ENCODE data around the gene PDE4D. TPM values are rescaled to one million over a fixed set of nuclear protein-coding genes. Genes with fewer than 3 reads are reported as not detected.

PDE4D gene
- total and polyA plus RNA-seq, 2 of the 4 experiments (the other 2 are of a cell fraction) = 1.4 to 7.9 TPM

DNA sequence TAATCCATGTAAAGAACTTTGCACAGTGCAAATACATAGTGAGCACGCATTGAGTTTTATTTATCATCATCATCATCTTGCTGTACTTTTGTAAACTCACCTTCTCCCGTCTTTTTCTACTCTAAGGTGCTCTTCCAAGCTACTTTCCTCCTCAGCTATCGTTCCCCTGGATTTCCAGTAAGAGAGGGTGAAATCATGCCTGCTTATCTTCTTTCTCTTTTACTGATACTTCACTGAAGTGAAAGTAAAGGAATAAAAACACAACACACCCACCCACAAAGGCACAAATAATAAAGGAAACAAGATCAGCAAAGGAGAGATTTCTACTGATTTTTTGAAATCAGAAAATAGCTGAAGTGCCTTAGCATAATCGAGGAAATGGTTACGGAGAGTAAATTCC is 800.8 kb downstream of the PDE4D start:
- Histone ChIP-seq H3K9ac (ENCODE audit: low read depth, low read length) (peak overlapping the region; percentile 48; the same call in 1 of the 2 replicates), H3K9me3 (ENCODE audit: control insufficient read depth, insufficient read depth, low read length) (no peaks in the 10 kb centered on the region), H3K79me1 (ENCODE audit: low read depth in 1 of 2, low read length in 2 of 2) (no peaks in the 10 kb centered on the region), H3K4me2 (ENCODE audit: low read depth, low read length) (peak overlapping the region; percentile 96), H3K36me3 (ENCODE audit: control insufficient read depth, insufficient read depth, low read length) (no peaks in the 10 kb centered on the region), H2AK5ac (ENCODE audit: low read depth, low read length) (no peak overlapping the region), H2BK5ac (ENCODE audit: low read depth, low read length, poor library complexity, severe bottlenecking) (peak overlapping the region; percentile 23), H3K14ac (replicated peaks; ENCODE audit: low read depth, low read length) (peak overlapping the region; percentile 48; the same call in 1 of the 2 replicates), H2AK9ac (replicated peaks; ENCODE audit: low read depth, low read length, poor library complexity) (no peak overlapping the region), H3K4me1 (ENCODE audit: control insufficient read depth, insufficient read depth, low read length) (peaks cover 3% of the 10 kb centered on the region), H3K23ac (ENCODE audit: low read depth, low read length) (peak overlapping the region; percentile 83; the same call in 1 of the 2 replicates), H4K20me1 (ENCODE audit: insufficient read depth, low read length) (no peaks in the 10 kb centered on the region), H4K5ac (ENCODE audit: low read depth, low read length) (peak overlapping the region; percentile 67; the same call in 1 of the 2 replicates), H2BK20ac (ENCODE audit: low read depth, low read length) (no peak overlapping the region), H2BK15ac (ENCODE audit: low read depth, low read length) (no peak overlapping the region), H4K91ac (ENCODE audit: insufficient read depth, low read depth, low read length) (no peak overlapping the region; the same call in 1 of the 2 replicates), H4K8ac (ENCODE audit: low read depth in 2 of 2, low read length in 2 of 2) (peak overlapping the region in 1 of 2 experiments; percentile 30; a peak in 1 of 4 replicates), H3K27ac (ENCODE audit: insufficient read depth, low read length) (no peak overlapping the region), H3K18ac (ENCODE audit: low read depth, low read length) (peak overlapping the region; percentile 75), H2AFZ (replicated peaks; ENCODE audit: low read length, poor library complexity) (no peak overlapping the region), H3K4me3 (ENCODE audit: insufficient read depth, low read depth, low read length) (peak overlapping the region; percentile 6; the same call in 1 of the 2 replicates), H3K56ac (ENCODE audit: extremely low read depth, insufficient read depth, low read length) (no peak overlapping the region), H3K9me1 (ENCODE audit: insufficient read depth, low read length) (no peaks in the 10 kb centered on the region), H3K4ac (ENCODE audit: low read depth, low read length) (no peak overlapping the region), H2BK120ac (ENCODE audit: low read depth, low read length) (peak overlapping the region; percentile 8; the same call in 1 of the 2 replicates), H3K27me3 (ENCODE audit: control insufficient read depth, insufficient read depth, low read length) (no peaks in the 10 kb centered on the region)
- intact Hi-C loops (cut with micrococcal nuclease) = no loop called here
- dilution Hi-C loops (cut with HindIII; ENCODE audit: low sequenced_read_pairs, unreplicated experiment) = no loop called here
- TF ChIP-seq MAZ (IDR thresholded peaks at IDR 0.05; ENCODE audit: borderline replicate concordance, low read depth, low read length) (no peak), CHD1 (IDR thresholded peaks at IDR 0.05; ENCODE audit: low read depth, low read length) (no peak), POLR2A (IDR thresholded peaks at IDR 0.05; ENCODE audit: low read depth, low read length) (no peak)
- in situ Hi-C loops (cut with MboI; ENCODE audit: low sequenced_read_pairs) = no loop called here
- POLR2A ChIA-PET (ENCODE audit: unreplicated experiment) = no interaction called here
- DNase-seq (no peak), ATAC-seq (ENCODE audit: low read depth) (no peak)
- CTCF ChIA-PET = no interaction called here
- BruUV-seq (replicated peaks) = no TSS peak
- WGBS, 2 experiments (ENCODE audit: extremely low coverage in 2 of 2, insufficient read length in 1 of 2) = no CpG with 5 or more reads among the region's 5 CpGs

Data from IMR-90 (cell line).